GM18498 (cell line): ENCODE results near the gene PTPRE.

ENCODE experiments used
- ATAC-seq: cut with Tn5 transposase; IDR thresholded peaks from one replicate; pipeline ENCODE4 v1.9.1; 2021; ENCODE audit warnings: mild to moderate bottlenecking, moderate library complexity; ENCODE audit not compliant: unreplicated experiment

PTPRE gene

DNA sequence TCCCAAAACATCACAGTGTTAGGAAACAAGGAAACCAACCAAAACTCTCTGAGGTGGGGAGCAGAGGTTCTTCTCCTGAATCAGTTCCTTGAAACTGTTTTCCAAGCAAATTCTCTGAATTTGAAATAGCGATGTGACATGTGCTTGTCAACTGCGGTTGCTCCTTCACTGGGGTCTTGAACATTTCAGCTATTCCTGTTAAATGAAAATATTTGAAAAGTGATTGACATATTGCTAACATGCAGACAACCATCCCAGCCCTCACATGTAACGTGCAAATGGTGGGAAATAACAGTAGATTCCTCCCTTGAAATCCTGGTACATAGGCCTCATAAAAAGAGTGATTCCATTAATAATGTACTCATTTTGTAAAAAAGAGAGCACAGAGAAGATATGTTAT, 203.4 kb downstream of the PTPRE start:
- ATAC-seq: no peak

- ATAC-seq: no peak
Observed at GRCh38 chr10:128111696-128112095, 204.8 kb downstream of the PTPRE start.

DNA sequence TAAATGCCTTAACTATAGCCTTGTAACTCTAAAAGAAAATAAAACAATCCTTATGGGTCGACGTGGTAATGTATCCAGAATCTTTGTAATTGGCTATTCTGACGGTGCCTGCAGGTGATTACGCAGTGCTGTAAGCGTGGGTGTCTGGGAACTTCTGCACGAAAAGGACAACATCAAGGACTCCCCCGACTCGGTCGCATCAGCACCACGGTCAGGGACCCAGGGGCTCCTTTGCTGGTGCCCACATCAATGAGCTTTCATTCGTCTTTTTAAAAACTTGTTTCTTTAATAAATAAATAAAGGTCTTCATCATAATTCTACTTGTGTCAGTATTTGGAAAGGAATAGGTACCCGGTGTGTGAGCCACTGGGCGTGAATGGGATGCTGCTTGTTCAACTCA, 206.1 kb downstream of the PTPRE start:
- no peak for ATAC-seq

DNA sequence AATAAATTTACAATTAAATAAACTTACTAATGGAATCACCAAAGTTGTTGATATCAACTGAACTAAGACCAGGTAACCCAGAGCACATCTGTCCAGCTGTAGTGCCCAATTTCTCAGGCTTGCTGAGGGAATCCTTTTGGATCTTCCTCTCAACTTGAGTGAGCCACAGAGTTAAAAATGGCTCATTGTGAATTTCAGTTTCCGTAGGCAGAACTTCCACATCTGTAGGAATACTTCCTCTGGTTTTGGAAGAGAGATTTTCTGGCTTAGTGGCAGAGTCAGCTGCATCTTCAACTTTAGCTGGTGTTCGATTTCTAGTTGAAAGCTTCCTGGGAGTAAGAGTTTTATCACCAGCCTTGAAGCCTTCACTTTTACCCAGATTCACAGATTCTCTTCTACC, 208.0 kb downstream of the PTPRE start:
- no peak for ATAC-seq

DNA sequence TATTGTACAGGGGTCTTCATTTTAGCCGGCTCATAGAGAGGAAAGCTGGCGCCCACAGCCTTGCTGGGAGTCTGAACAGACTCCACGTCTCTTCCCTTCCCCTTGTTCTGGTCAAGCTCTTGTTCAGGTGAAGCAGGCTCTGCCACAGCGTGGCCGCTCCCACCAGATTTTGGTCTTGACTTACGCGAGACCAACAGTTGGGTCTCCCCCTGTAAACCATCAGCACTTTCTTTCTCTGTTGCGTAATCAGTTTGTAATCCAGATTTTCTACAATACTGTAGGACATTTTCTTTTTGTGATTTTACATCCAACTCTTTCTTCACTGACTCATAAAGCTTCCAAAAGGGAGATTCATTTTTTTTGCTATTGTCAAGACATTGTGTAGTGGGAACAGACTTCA, 208.5 kb downstream of the PTPRE start:
- no peak for ATAC-seq

DNA sequence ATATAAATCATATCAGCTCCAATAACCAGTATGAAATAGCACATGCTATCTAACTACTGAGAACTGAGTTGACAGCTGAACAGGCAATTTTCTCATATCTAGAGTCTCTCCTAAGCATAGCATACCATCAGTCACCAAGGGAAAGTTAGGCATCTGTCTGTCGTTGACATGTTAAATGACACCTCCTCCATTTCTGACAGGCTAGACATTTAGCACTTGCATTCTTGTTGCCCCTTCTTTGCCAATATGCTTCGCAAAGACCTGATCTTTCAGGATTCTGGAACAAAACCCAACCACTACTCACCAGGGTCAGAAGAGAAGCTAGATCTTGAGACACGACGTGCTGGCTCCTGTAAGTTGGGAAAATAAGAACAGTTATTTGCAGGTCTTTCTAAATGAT, 209.3 kb downstream of the PTPRE start:
- ATAC-seq: no peak

GRCh38 chr10:128116851-128117615, 210.1 kb downstream of the PTPRE start:
- no peak for ATAC-seq

GRCh38 chr10:128121750-128122412, 215.0 kb downstream of the PTPRE start:
- no peak for ATAC-seq

DNA sequence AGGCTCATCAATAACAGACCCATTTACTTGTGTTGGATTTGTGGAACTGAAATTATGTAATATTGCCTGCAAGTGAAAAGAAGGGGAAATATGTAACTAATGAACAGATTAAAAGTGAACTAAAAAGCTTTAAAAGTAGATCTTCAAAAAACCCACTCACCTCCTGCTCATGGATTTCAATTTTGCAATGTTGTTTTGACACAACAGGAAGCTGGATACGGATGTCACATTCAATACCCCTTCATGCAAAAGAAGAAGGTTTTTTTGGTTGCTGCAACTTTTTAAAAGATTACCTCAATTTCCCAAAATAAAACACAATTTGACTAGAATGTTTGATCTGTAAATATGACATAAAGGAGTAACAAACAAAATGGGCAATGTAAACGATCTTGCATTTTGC, 216.0 kb downstream of the PTPRE start:
- no peak for ATAC-seq

DNA sequence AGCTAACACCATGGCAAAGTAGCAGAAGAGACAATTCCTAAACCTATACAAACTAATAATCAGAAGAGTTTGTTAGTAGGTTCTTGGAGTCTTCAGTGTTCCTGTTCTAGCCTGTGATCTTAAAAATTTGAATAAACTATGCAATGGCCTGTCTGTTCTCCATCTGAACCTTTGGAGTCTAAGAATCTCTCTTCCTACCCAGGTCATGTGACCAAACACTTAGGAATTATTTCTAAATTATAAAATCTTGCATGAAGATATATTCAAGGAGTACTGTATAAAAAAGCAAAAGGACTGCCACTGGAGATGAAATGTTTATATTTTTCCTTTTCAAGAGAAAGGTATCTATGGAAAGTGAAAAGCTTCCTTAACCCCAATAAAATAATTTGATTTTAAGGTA, 216.9 kb downstream of the PTPRE start:
- no peak for ATAC-seq

DNA sequence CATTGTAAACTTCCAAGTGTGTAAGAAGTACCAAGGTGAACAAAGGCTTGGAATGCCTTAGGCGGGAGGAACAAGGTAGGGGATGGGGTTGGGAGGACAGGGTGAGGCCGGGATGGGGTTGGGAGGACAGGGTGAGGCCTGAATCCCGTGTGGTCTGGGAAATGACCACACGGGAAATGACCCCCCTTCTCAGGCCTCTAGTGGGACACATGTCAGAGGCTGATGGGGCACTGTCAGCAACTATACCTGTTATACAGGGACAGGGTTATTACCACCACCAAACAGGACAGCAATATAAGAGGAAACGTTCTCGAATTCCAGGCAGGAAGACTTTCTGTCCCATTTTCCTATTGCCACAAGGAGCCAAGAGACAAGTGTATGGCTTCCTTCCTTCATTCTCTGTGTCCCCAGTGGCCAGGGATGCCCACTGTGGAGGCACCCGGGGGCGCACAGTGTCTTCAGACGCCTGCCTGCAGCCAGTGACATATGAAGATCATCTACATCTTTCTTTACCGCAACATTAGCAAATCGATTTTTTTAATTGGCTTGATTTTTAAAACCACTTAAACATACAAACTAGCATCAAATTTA, 218.0 kb downstream of the PTPRE start:
- ATAC-seq: no peak

GRCh38 chr10:128125416-128125943, 218.6 kb downstream of the PTPRE start:
- ATAC-seq: peak; percentile 2

DNA sequence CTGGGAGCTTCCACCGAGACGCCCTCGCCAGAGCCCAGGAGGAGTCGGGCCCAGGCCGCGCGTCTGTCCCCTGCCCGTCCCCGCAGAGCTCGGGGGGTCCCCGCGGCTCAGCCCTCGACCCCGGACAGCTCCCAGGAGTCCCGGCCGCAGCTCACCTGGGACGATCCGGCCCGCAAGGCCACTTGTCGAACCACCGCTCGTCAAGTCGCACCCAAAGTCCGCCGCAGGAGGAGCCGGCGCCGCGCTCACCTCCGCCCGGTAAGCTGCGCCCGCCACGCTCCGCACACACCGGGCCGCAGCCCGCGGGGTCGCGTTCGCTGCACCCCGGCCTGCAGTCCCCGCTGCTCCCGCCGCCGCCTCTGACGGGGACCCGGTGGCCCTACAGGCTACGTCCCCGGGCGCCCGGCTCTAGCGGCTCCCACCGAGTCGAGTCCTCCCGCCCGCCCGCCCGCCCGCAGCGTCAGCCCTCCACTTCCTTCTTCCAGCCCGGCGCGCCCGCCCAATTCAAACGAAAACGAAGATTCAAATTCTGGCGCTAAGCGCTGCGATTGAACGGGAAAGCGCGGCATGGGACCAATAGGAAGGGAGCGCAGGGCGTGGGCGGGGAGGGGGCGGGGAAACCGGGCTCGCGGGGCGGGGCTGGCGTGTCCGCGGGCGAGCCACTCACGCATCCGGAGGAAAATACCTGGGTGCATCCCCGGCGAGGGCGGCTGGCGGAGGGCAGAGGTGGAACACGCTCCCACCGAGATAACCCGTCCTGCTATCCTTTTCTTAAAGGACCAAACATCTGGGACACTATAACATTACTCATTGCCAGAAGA, 219.3 kb downstream of the PTPRE start, which contains the start of gene MKI67:
MKI67 (minus strand) TSS at position 480 of the 821 bp plus-strand sequence. CDS start 756 bp downstream, outside the sequence.
- peak; percentile 90 for ATAC-seq

- ATAC-seq: no peak
Observed at GRCh38 chr10:128128582-128128981, 221.7 kb downstream of the PTPRE start.

DNA sequence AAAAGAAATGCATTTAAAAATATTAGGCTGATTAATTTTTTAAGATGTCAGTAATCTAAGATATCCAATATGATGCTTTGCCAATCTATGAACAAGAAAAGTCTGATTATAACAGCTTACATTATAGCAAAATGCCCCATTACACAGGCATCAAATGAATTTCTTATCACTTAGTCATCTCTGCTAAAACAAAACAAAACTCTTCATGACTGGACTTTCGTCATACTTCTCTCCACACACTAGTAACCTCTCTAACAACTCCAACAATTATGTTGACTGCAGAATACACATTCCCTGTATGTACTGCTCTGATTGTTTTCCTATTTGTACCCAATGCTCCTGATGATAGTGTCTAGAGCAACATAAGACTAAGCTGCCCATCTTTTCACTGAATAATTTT, 223.1 kb downstream of the PTPRE start:
- ATAC-seq: no peak
